ENCODE data around the gene ACOT13. TPM values are rescaled to one million over a fixed set of nuclear protein-coding genes. Genes with fewer than 3 reads are reported as not detected.
"Not testable (repeated sequence)": the region's sequence is repeated elsewhere in the genome, so short reads cannot be mapped to it uniquely, and the experiment has no call there.

Gene ACOT13
- total RNA-seq, 4 donors from 2014 or later: 3.4 to 8.9 (median 6.8) TPM

DNA sequence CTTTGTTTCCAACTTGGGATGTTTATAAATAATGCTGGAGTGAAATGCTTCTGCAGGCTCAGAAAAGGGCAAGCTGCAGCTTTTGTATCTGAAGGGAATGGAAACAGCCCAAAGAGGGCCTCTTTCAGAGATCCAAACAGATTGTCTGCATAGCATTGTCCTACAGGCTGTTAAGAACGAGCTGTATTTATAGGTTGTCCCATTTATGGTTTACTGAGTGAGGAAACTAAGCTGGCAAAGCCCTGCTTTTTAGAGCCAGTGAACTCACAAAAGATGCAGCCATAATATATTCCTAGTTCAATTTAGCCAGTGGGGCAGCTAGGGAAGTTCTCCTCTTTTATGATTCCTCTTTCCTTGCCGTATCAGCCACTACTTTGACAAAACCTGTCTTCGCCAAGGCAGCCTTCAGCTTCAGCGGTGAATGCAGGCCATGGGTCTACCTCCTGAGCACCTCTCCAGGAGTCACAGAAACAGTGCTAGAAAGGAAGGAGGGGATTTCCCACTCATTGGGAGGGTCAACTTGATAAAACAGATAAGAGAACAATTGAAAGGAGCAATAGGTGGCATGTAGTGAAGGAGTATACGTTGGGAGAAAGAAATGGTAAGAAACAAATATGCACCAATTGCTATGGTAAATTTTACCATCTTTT, 35.9 kb upstream of the ACOT13 start:
- Histone ChIP-seq H3K27ac (no peak overlapping the region), H3K27me3 (peaks cover 8% of the 10 kb centered on the region), H3K4me1 (no peaks in the 10 kb centered on the region), H3K4me3 (no peak overlapping the region), H3K9me3 (peaks cover 0 to 8% (median 0%) of the 10 kb centered on the region in 3 donors), H3K36me3 (no peaks in the 10 kb centered on the region)
- no peak for ATAC-seq
- WGBS, 2 donors (ENCODE audit: low coverage in 1 of 2): 38 to 68% methylated on average over 3 to 5 of the region's 5 CpGs
- TF ChIP-seq EP300 (IDR thresholded peaks at IDR 0.05) (no peak), POLR2A (IDR thresholded peaks at IDR 0.05) (no peak), POLR2AphosphoS5 (IDR thresholded peaks at IDR 0.05) (no peak)
- TF ChIP-seq, protein P1, sequence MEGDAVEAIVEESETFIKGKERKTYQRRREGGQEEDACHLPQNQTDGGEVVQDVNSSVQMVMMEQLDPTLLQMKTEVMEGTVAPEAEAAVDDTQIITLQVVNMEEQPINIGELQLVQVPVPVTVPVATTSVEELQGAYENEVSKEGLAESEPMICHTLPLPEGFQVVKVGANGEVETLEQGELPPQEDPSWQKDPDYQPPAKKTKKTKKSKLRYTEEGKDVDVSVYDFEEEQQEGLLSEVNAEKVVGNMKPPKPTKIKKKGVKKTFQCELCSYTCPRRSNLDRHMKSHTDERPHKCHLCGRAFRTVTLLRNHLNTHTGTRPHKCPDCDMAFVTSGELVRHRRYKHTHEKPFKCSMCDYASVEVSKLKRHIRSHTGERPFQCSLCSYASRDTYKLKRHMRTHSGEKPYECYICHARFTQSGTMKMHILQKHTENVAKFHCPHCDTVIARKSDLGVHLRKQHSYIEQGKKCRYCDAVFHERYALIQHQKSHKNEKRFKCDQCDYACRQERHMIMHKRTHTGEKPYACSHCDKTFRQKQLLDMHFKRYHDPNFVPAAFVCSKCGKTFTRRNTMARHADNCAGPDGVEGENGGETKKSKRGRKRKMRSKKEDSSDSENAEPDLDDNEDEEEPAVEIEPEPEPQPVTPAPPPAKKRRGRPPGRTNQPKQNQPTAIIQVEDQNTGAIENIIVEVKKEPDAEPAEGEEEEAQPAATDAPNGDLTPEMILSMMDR (IDR thresholded peaks at IDR 0.05): no peak

DNA sequence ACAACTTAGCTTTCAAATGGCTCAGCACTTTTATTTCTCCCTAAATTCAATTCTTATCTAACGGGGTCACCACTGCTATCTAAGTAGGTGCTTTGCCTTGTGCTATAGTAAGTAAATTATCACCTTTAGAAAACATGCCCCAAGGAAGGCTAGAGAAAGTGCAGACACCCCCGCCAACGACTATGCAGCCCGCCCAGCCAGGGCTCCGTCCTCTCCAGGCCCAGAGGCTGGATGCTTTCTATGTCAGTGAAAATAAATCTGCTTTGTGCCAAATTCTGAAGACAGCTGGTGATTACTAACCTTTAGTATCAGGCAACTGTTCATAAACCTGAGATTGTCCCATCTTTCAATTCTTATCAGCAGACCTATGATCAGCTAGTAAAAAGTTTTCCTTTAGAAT, 35.2 kb upstream of the ACOT13 start:
- peaks cover 0 to 10% (median 0%) of the 10 kb centered on the region in 3 donors for H3K9me3 ChIP-seq
- ATAC-seq: no peak
- no peak overlapping the region for H3K27ac ChIP-seq
- WGBS, 2 donors (ENCODE audit: low coverage in 1 of 2): 58 to 61% methylated on average over 5 of the region's 5 CpGs
- H3K4me1 ChIP-seq: no peaks in the 10 kb centered on the region
- peaks cover 8% of the 10 kb centered on the region for H3K27me3 ChIP-seq
- no peak overlapping the region for H3K4me3 ChIP-seq
- TF ChIP-seq, protein P1 (IDR thresholded peaks at IDR 0.05): no peak
- TF ChIP-seq POLR2A (IDR thresholded peaks at IDR 0.05) (no peak), POLR2AphosphoS5 (IDR thresholded peaks at IDR 0.05) (no peak), EP300 (IDR thresholded peaks at IDR 0.05) (no peak)
- no peaks in the 10 kb centered on the region for H3K36me3 ChIP-seq

DNA sequence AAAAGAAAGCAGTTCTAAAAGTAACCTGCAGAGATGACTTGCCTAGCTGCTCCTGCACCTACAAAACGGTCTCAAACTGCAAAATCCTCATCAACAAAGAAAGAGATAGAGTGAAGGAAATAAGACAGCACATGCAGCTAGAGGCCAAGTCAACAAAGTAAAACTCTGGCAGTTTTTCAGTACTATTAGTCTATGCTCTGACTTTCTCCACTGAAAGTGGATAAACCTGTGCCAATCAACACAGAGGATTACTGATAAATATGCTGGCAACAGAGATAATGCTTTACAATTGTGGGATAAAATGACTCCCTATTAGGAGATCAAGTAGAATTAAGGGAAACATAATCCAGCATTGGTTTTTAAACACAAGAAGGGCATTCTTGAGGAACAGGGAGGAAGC, 34.3 kb upstream of the ACOT13 start:
- Histone ChIP-seq H3K4me1 (no peaks in the 10 kb centered on the region), H3K27me3 (peaks cover 8% of the 10 kb centered on the region), H3K4me3 (no peak overlapping the region), H3K9me3 (peaks cover 0 to 19% (median 0%) of the 10 kb centered on the region in 3 donors), H3K27ac (no peak overlapping the region), H3K36me3 (no peaks in the 10 kb centered on the region)
- TF ChIP-seq, protein P1 (IDR thresholded peaks at IDR 0.05): no peak
- ATAC-seq: no peak
- WGBS, 2 donors (ENCODE audit: low coverage in 1 of 2): 38 to 40% methylated on average over 1 of the region's 1 CpG

DNA sequence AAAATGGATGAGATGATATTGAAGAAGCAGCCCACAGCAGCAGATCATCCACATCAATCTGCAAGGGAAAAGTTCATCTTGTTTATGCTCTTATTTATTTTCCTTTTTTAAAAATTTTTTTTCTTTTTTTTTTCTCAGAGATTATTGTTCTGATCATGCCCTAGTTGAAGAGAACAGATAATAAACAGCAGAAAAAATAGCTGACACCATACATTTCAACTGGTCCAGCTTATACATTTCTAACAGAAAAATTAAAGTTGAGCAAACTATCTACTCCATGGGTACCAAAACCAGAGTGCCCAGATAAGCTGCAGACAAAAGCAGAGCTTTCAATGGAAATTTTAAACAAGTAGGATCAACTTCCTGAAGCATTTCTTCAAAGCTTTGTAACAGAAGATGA, 30.2 kb upstream of the ACOT13 start:
- Histone ChIP-seq H3K27me3 (peaks cover 8% of the 10 kb centered on the region), H3K9me3 (peaks cover 0 to 22% (median 0%) of the 10 kb centered on the region in 3 donors), H3K27ac (no peak overlapping the region), H3K4me1 (no peaks in the 10 kb centered on the region), H3K36me3 (no peaks in the 10 kb centered on the region), H3K4me3 (no peak overlapping the region)
- TF ChIP-seq POLR2A (IDR thresholded peaks at IDR 0.05): no peak
- TF ChIP-seq, protein P1 (IDR thresholded peaks at IDR 0.05): no peak
- no peak for TF ChIP-seq EP300 (IDR thresholded peaks at IDR 0.05)
- no peak for TF ChIP-seq POLR2AphosphoS5 (IDR thresholded peaks at IDR 0.05)
- no peak for ATAC-seq

DNA sequence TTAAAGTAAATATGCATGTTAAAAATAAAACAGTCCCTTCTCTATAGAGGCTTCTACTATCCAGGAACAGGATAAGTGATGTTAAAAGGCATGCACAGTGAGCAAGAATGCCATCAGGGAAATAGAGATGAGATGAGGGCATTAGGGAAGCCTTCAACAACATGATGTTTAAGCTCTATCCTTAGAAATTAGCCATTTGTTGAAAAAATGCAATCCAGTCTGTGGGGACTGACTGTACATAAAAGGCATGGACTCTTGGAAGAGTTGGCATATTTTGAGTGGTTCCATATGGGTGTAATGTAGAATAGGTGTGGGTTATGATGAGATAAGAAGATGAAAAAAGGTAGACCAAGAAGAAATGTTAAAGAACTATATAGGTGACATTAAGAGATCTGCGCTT, 26.7 kb upstream of the ACOT13 start:
- H3K27me3 ChIP-seq: peaks cover 25% of the 10 kb centered on the region
- TF ChIP-seq POLR2AphosphoS5 (IDR thresholded peaks at IDR 0.05) (no peak), EP300 (IDR thresholded peaks at IDR 0.05) (no peak), POLR2A (IDR thresholded peaks at IDR 0.05) (no peak)
- TF ChIP-seq, protein P1 (IDR thresholded peaks at IDR 0.05): no peak
- no peaks in the 10 kb centered on the region for H3K36me3 ChIP-seq
- H3K4me1 ChIP-seq: peaks cover 0 to 2% (median 0%) of the 10 kb centered on the region in 3 donors
- H3K9me3 ChIP-seq: peaks cover 0 to 22% (median 0%) of the 10 kb centered on the region in 3 donors
- H3K27ac ChIP-seq: no peak overlapping the region
- no peak for ATAC-seq
- H3K4me3 ChIP-seq: no peak overlapping the region
- WGBS, 2 donors (ENCODE audit: low coverage in 1 of 2): 91 to 100% methylated on average over 1 of the region's 1 CpG

DNA sequence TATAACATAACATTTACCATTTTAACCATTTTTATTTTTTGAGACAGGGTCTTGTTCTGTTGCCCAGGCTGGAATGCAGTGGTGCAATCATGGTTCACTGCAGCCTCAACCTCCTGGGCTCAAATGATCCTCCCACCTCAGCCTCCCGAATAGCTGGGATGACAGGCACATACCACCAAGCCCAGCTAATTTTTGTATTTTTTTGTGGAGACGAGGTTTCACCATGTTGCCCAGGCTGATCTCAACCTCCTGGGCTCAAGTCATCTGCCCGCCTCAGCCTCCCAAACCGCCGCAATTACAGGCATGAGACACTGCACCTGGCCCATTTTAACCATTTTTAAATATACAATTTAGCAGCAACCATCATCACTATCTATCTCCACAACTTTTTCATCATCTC, 26.2 kb upstream of the ACOT13 start:
- H3K27ac ChIP-seq, H3K4me3 ChIP-seq, H3K36me3 ChIP-seq, ATAC-seq, H3K4me1 ChIP-seq: not testable (repeated sequence)
- 82% methylated on average over 4 of the region's 5 CpGs; no CpG with 5 or more reads in 1 of the 2 donors for WGBS, 2 donors (ENCODE audit: low coverage in 1 of 2)
- Histone ChIP-seq H3K9me3 (peaks cover 0 to 17% (median 0%) of the 10 kb centered on the region in 3 donors), H3K27me3 (peaks cover 21% of the 10 kb centered on the region)

Measured in gastroesophageal sphincter (tissue), 4 donors.